HG03521 (cell line): Measurements from ENCODE around the gene CDKAL1.
A peak's percentile ranks its signal among the peaks of the same experiment; 100 is the strongest.

Source experiments
- ATAC-seq: cut with Tn5 transposase; IDR thresholded peaks from one replicate; pipeline ENCODE4 v1.9.1; 2021; ENCODE audit warnings: mild to moderate bottlenecking, moderate library complexity; ENCODE audit not compliant: unreplicated experiment

CDKAL1 gene

GRCh38 chr6:20670750-20671149, 136.5 kb downstream of the CDKAL1 start:
- ATAC-seq: no peak

DNA sequence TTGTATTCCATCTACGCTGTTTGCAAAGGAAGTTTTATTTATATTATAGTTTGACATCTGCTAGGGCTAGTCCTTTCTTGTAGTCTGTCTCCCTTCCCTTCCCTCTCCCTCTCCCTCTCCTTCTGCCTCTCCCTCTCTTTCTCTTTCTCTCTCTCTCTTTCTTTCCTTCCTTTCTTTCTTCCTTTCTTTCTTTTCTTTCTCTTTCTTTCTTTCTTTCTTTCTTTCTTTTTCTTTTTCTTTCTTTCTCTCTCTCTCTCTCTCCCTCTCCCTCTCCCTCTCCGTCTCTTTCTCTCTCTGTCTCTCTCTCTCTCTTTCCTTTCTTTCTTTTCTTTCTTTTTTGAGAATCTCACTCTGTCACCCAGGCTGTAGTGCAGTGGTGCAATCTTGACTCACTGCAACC, 137.8 kb downstream of the CDKAL1 start:
- no peak for ATAC-seq

DNA sequence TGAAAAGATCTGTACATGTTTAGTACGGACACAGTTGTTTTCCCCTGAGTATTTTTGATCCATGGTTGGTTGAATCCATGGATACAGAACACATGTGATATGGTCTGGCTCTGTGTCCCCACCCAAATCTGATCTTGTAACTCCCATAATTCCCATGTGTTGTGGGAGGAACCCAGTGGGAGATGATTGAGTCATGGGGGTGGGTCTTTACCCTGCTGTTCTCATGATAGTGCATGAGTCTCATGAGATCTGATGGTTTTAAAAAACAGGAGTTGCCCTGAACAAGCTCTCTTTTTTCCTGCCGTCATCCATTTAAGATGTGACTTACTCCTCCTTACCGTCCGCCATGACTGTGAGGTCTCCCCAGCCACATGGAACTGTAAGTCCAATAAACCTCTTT, 139.2 kb downstream of the CDKAL1 start:
- no peak for ATAC-seq

- ATAC-seq: no peak
Measured at GRCh38 chr6:20674664-20675063, 140.4 kb downstream of the CDKAL1 start.

GRCh38 chr6:20678831-20679352, 144.6 kb downstream of the CDKAL1 start:
- ATAC-seq: no peak

DNA sequence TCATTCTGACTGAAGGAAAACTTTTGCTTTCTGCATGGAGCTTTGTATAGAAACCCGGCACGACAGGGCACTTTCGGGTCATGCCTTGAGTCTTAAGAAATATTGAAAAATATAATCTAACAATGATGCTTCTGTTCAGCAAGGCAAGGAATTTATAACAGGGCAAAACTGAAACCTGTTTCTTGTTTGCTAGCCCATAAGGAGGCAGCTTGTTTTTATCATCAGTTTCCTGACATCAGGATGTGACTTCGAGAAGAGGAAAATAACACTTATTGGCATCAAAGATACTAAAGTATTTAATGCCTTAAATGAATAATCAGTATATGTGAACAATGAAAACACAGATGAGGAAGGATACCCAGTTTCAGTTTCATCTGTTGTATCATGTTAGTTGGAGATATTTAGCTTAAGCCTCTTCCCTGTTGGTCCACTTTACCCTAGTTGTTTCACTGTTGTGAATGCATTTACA, 146.5 kb downstream of the CDKAL1 start:
- no peak for ATAC-seq

DNA sequence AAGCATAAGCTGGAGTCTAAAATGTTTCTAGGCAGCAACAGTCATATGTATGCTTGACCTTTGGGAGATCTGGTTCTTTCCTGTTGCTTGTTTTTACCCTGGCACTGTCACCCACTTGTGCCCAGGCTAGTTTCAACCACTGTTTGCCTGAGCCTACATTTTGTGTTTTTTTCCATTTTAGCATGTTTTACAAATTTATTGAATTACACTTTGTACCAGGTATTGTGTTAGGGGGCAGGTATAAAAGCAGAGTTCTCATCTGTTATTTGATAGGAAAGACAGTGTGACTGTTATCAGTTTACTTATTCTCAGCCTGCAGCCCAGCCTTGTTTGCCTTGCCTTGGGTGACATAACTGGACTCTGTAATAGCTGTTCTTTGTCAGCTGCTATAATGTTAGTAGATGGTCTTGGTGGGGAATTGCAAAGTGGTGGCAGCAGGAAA, 147.0 kb downstream of the CDKAL1 start:
- ATAC-seq: no peak

DNA sequence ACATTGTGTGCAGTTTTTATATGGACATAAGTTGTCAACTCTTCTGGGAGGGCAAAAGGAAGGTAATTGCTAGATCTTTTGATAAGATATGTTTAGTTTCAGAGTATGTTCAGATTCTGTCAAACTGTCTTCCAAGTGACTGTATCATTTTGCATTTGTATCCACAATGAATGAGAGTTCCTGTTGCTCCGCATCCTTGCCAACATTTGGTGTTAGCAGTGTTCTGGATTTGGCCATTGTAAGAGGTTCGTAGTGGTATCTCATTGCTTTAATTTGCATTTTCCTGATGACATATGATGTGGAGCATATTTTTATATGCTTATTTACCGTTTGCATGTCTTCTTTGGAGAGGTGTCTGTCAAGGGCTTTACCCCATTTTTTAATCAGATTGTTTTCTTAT, 150.2 kb downstream of the CDKAL1 start:
- no peak for ATAC-seq

DNA sequence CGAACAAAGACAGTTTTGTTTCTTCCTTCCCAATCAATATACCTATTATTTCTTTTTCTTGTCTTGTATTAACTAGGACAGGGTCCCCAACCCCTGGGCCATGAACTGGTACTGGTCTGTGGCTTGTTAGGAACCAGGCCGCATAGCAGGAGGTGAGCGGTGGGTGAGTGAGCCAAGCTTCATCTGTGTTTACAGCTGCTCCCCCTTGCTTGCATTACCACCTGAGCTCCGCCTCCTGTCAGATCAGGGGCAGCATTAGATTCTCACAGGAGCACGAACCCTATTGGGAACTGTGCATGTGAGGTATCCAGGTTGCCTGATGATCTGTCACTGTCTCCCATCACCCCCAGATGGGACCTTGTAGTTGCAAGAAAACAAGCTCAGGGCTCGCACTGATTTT, 151.9 kb downstream of the CDKAL1 start:
- ATAC-seq: no peak

- no peak for ATAC-seq
Measured at GRCh38 chr6:20687494-20687893, 153.2 kb downstream of the CDKAL1 start.

DNA sequence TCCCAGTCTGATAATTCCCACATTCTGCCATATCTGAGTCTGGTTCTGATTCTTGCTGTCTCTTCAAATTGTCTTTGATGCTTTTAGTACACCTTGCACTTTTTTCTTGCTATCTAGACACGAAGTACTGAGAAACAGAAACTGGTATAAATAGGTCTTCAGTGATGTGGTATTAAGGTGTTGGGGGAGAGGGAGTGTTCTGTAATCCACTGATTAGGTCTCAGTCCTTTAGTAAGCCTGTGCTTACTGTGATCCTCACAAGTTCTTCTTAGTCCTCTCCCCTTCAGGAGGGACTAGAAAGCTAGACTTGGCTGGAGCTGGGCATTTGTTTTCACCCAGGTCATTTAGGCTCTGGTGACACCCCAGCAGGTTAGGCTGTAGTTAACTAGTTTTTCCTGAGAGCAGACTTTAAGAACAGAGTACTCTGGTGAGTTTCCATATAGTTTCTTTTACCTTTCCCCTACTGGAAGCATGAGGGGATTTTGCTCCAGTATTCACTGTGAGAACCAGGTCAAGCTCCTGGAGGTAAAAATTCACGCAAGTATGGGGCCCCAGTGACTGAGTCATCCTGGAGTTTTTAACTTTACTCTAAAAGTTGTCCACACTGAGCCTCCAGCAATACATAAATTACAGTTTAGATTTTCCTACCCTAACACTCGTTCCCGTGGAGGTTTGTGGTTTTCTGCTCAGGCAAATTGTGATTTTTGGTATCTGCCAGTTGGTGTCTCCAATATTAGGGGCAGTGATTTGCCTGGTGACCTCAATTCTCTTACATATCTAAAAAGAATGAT, 154.6 kb downstream of the CDKAL1 start:
- ATAC-seq: peak; percentile 92

GRCh38 chr6:20691185-20691584, 156.9 kb downstream of the CDKAL1 start:
- ATAC-seq: no peak

DNA sequence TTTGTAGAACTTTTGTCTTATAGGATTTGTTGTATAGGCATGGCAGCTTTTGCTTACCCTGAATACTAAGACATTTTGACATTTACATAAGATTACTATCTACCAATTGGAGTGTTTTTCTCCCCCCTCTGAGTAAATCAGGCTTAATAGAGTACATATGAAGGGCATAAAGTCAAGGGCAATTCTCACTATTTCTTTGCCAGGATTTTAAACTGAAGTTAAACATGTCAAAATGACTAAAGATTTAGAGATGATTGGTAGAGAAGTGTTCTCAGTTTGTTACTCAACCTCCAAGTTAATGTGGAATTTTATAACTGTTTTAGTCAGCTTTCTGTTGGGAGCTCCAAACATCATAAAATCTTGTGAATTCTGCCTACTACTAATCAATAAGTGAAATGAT, 157.8 kb downstream of the CDKAL1 start:
- ATAC-seq: no peak

GRCh38 chr6:20693466-20694063, 159.3 kb downstream of the CDKAL1 start:
- no peak for ATAC-seq

- no peak for ATAC-seq
Measured at GRCh38 chr6:20696676-20697075, 162.4 kb downstream of the CDKAL1 start.

DNA sequence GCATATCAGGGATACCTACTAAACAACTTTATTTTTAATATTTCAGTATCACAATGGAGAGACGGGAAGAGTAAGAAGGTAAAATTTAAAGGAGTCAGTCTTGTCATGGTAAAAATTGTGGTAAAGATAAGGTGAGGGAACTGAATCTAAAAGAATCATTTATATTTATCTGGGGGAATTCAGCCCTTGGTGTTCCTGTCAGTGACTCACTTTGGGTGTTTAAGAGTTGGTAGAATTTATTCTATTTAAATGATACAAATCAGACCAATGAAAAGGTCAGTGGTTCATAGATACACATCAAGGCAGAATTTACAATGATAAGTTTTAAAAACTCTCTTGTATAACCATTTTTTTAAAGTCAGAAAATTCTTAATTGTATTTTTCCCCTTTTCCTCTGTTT, 164.4 kb downstream of the CDKAL1 start:
- ATAC-seq: no peak

GRCh38 chr6:20699402-20699801, 165.1 kb downstream of the CDKAL1 start:
- no peak for ATAC-seq

DNA sequence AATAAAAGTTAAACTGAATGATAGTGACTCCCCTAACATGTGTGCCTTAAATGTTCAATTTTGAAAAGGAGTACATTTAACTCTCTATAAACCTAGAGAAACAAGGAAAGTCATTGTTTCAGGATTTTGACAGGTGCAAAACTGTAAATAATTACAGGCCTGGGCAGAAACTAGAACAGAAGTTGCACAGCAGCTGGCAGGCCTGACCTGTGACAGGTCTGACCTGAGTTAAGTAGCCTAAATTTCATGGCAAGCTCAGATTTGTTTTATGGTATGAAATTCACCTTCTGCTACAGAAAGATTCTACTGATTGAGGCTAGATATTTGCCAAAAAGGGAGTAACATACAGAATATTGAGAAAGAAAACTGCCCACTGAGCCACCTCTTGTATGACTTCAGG, 166.1 kb downstream of the CDKAL1 start:
- no peak for ATAC-seq

- no peak for ATAC-seq
Measured at GRCh38 chr6:20702366-20702765, 168.1 kb downstream of the CDKAL1 start.

DNA sequence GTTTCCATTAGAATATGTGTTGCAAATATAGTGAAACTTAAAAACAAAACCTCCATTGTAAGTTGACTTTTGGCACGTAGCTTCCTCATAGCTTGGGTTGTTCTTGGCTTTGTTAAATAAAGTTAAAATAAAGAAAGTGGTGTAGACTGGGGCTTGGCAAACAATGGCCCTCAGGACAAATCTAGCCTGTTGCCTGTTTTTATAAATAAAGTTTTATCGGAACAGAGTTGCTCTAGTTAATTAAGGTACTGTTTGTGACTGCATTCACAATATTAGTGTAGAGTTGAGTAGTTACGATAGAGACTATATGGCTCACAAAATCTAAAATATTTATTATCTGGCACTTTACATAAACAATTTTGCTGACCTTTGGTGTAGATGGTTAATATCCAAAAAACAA, 168.8 kb downstream of the CDKAL1 start:
- ATAC-seq: no peak

DNA sequence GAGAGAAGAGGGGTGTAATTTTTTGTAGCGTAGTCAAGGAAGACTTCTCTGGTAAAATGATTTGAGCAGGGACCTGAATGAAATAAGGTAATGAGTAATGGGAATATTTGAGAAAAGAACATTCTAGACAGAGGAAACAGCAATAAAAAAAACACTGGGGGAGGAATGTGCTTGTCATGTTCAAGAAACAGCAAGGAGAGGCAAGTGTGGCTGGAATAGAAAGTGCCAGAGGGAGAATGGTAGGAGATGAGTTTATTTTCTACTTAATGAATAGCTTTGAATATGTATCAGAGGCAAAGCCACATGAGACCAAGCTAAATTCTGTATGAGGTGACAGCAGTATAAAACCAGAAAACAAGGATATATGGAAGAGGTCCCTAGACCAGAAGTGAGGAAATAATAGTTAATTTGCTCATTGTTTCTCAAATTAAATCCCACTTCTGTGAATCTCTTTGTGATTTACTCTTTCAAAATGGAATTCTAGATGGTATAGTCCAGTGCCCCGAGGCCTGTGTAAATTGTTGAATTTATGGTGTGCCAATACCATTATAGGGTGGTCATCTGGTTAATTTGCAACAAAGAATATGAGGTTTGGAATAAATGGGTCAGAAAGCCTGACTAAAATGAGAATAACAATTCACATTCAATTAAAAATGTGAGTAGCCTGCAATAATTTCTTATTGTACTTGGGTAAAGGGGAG, 170.2 kb downstream of the CDKAL1 start:
- ATAC-seq: no peak

GRCh38 chr6:20705741-20706140, 171.5 kb downstream of the CDKAL1 start:
- ATAC-seq: peak; percentile 55
